ENCODE measurements around the gene PLEKHH2. TPM values are rescaled to one million over a fixed set of nuclear protein-coding genes. Genes with fewer than 3 reads are reported as not detected.

PLEKHH2 gene
- total and polyA plus RNA-seq, 2 of the 13 experiments (the other 11 are each of a cell fraction or from before 2014, with no cell fraction given) = 1.1 to 3.0 TPM

DNA sequence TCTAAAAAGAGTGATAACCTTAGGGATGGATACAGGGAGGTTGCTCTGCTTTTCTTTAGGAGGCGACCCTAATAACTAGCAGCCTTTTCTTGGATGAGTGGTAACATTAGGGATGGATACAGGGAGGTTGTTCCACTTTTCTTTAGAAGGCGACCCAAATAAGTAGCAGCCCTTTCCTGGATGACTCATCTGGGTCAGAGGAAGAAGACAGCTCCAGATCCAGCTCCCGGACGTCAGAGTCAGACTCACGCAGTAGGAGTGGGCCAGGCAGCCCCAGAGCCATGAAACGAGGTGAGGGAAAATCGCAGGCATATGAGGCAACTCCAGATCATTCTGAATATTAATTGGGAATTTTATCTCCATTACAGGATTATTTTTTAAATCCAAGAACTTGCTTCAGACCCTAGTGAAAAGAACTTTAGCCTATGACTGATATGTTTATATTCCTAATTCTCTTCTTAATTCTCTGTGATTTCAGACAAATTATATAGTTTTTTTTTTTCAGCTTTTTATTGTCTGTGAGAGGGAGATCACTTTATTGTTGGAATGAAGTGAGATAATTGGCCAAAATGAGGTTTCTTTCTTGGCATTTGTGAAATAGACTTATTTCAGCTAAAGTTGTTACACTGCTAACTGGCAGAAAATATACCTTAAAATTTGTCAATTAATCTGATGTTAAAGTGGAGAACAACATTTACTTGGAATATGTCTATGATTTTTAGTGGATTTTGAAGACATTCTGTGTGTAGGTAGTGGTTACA, 70.4 kb downstream of the PLEKHH2 start:
- Histone ChIP-seq H3K27ac (ENCODE audit: extremely low read length, insufficient read depth, low read length) (no peak overlapping the region), H3K4me3 (replicated peaks in 1 of 3; ENCODE audit: insufficient read depth in 1 of 3, low read depth in 2 of 3, low read length in 3 of 3) (no peak overlapping the region), H3K4me2 (ENCODE audit: low read depth, low read length) (no peak overlapping the region), H3K36me3 (replicated peaks in 1 of 2; ENCODE audit: control insufficient read depth in 1 of 2, insufficient read depth in 2 of 2, low read length in 2 of 2) (no peaks in the 10 kb centered on the region), H3K9ac (ENCODE audit: insufficient read depth, low read depth, low read length) (no peak overlapping the region), H3K9me3 (ENCODE audit: low read length) (no peaks in the 10 kb centered on the region), H2AFZ (ENCODE audit: low read length) (no peak overlapping the region), H4K20me1 (ENCODE audit: insufficient read depth, low read length) (no peaks in the 10 kb centered on the region), H3K79me2 (ENCODE audit: insufficient read depth, low read length) (no peaks in the 10 kb centered on the region), H3K4me1 (ENCODE audit: insufficient read depth, low read length) (no peaks in the 10 kb centered on the region), H3K27me3 (ENCODE audit: control insufficient read depth in 1 of 2, insufficient read depth in 2 of 2, low read length in 2 of 2) (no peaks in the 10 kb centered on the region)
- TF ChIP-seq, protein P1, sequence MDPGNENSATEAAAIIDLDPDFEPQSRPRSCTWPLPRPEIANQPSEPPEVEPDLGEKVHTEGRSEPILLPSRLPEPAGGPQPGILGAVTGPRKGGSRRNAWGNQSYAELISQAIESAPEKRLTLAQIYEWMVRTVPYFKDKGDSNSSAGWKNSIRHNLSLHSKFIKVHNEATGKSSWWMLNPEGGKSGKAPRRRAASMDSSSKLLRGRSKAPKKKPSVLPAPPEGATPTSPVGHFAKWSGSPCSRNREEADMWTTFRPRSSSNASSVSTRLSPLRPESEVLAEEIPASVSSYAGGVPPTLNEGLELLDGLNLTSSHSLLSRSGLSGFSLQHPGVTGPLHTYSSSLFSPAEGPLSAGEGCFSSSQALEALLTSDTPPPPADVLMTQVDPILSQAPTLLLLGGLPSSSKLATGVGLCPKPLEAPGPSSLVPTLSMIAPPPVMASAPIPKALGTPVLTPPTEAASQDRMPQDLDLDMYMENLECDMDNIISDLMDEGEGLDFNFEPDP (CRISPR knock-in tag; conservative IDR thresholded peaks at IDR 0.05) = no peak
- no peak for TF ChIP-seq ZFY (CRISPR knock-in tag; IDR thresholded peaks at IDR 0.05)
- TF ChIP-seq NCOA2 (CRISPR knock-in tag; IDR thresholded peaks at IDR 0.05) = no peak
- no peak for TF ChIP-seq HOXA5 (CRISPR knock-in tag; IDR thresholded peaks at IDR 0.05)
- TF ChIP-seq EED (CRISPR knock-in tag; IDR thresholded peaks at IDR 0.05) = no peak
- no peak for TF ChIP-seq KMT2A (CRISPR knock-in tag; IDR thresholded peaks at IDR 0.05)
- TF ChIP-seq PHB2 (IDR thresholded peaks at IDR 0.05; ENCODE audit: partially characterized antibody) = no peak
- no peak for TF ChIP-seq ZNF850 (CRISPR knock-in tag; conservative IDR thresholded peaks at IDR 0.05)
- BruUV-seq (replicated peaks) = no TSS peak
- DNase-seq (ENCODE audit: low spot score) (no peak), ATAC-seq (no peak), FAIRE-seq (no peak)
- ChIA-PET CTCF (ENCODE audit: low intra/inter-chr PET ratio, low total read pairs) (no interaction called here), POLR2A (interaction anchor here (0.6 kb wide), 1 partner anchor 562 kb away, joined by 3 read pairs; no protein-coding TSS in a partner anchor)
- intact Hi-C loops (cut with micrococcal nuclease; ENCODE audit: unreplicated experiment) (no loop called here), in situ Hi-C loops (cut with HindIII; ENCODE audit: extremely low pct_ligation_motif_present, low pct_unique_long_range_greater_than_20kb) (no loop called here)
- WGBS (ENCODE audit: low lambda C conversion rate) = 76% methylated on average over 7 of the region's 7 CpGs
